Loucy (cell line): ENCODE data around the gene SAPCD1.
A peak's percentile ranks its signal among the peaks of the same experiment; 100 is the strongest.

Experiments used
- H2AFZ ChIP-seq: fragments of 200-600 bp; sonication (generic); 2 replicates; pipeline ENCODE4 v1.6.0; 2016; ENCODE audit warnings: antibody characterized with exemption, mild to moderate bottlenecking, low read length, moderate library complexity
- H3F3A ChIP-seq: fragments of 200-600 bp; 2 replicates; pipeline ENCODE4 v1.6.0; 2016; ENCODE audit warnings: antibody characterized with exemption, low read depth, mild to moderate bottlenecking
- H3K27me3 ChIP-seq: fragments of 200-600 bp; sonication (generic); 2 replicates; pipeline ENCODE4 v1.6.1; 2014; ENCODE audit warnings: low read length, mild to moderate bottlenecking; ENCODE audit not compliant: insufficient read depth, poor library complexity, severe bottlenecking
- H3K36me3 ChIP-seq: fragments of 200-600 bp; sonication (generic); 2 replicates; pipeline ENCODE4 v1.6.1; 2016; ENCODE audit warnings: low read length; ENCODE audit not compliant: insufficient read depth
- H3K4me1 ChIP-seq: fragments of 200-600 bp; sonication (generic); 2 replicates; pipeline ENCODE4 v1.5.1; 2014; ENCODE audit warnings: low read length, mild to moderate bottlenecking; ENCODE audit not compliant: insufficient read depth, poor library complexity, severe bottlenecking
- H3K4me2 ChIP-seq: fragments of 200-600 bp; sonication (generic); 2 replicates; pipeline ENCODE4 v1.6.0; 2014; ENCODE audit warnings: antibody characterized with exemption, low read length, low read depth, mild to moderate bottlenecking; ENCODE audit not compliant: poor library complexity, severe bottlenecking
- H3K4me3 ChIP-seq: fragments of 200-600 bp; sonication (generic); 2 replicates; pipeline ENCODE4 v1.5.1; 2014; ENCODE audit warnings: low read length, mild to moderate bottlenecking, mixed read lengths; ENCODE audit not compliant: poor library complexity, severe bottlenecking
- H3K79me2 ChIP-seq: fragments of 200-600 bp; sonication (generic); 2 replicates; pipeline ENCODE4 v1.6.1; 2014; ENCODE audit warnings: low read length; ENCODE audit not compliant: insufficient read depth
- H3K9ac ChIP-seq: fragments of 200-600 bp; sonication (generic); 2 replicates; pipeline ENCODE4 v1.6.0; 2014; ENCODE audit warnings: mild to moderate bottlenecking, low read depth, low read length, moderate library complexity; ENCODE audit not compliant: poor library complexity, severe bottlenecking
- H3K9me2 ChIP-seq: fragments of 200-600 bp; sonication (generic); replicated peaks from 2 replicates; pipeline ENCODE4 v1.6.1; 2016; ENCODE audit warnings: low read depth, low read length, mixed read lengths
- H3K9me3 ChIP-seq: fragments of 200-600 bp; sonication (generic); 2 replicates; pipeline ENCODE4 v1.6.1; 2014; ENCODE audit warnings: mild to moderate bottlenecking, antibody characterized with exemption, low read length, low read depth; ENCODE audit not compliant: insufficient read depth
- H4K20me1 ChIP-seq: fragments of 200-600 bp; sonication (generic); 2 replicates; pipeline ENCODE4 v1.6.0; 2014; ENCODE audit warnings: antibody characterized with exemption, low read length, mild to moderate bottlenecking; ENCODE audit not compliant: insufficient read depth, poor library complexity, severe bottlenecking
- EZH2phosphoT487 ChIP-seq: fragments of 200-600 bp; IDR thresholded peaks from 2 replicates; pipeline ENCODE4 v1.6.1; 2018; ENCODE audit warnings: antibody characterized with exemption, mild to moderate bottlenecking, moderate library complexity, borderline replicate concordance
- TF ChIP-seq, protein P1 (sequence below): fragments of 200-600 bp; sonication (generic); conservative IDR thresholded peaks from 2 replicates; pipeline ENCODE4 v1.5.1; 2014; ENCODE audit warnings: mild to moderate bottlenecking, antibody characterized with exemption, low read length

Gene SAPCD1

DNA sequence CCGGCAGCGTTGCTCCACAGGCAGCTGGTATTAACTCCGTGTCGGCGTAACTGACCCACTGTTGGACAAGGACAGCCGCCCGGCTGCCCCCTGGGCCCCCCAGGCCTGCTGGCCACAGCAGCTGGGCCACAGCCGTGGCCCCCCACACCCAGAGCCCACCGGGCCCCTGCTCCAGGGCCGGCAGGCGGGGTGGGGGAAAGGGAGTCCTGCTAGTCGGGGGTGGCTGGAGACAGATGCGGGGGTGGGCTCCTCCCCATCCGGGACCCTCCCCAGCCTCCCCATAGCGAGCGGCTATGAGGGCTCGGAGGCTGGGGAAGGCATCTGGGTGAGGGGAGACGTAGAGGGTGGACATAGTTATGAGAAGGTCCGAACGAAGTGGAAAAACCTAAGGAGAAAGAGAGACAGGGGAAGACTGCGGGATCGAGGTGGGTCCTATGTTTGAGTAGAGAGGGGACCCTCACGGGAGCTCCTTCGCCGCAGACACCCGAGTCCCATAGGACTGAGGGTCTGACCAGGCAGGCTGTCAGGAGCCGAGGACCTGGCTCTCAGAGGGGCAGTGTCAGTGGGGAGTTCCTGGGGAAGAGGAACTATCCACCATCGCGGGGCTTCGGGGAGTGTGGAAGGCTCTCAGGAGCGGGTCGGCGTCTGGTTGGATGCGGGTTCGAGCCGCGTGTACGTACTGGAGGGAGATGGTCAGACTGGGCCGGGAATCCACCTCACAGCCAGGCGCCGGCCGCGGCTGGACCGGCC, 32.6 kb downstream of the SAPCD1 start:
- peak overlapping the region; percentile 96 for H3K9ac ChIP-seq
- H3K4me1 ChIP-seq: peaks cover 49% of the 10 kb centered on the region
- no peaks in the 10 kb centered on the region for H3K9me3 ChIP-seq
- H3K27me3 ChIP-seq: peaks cover 7% of the 10 kb centered on the region
- H3K79me2 ChIP-seq: peaks cover 52% of the 10 kb centered on the region
- H4K20me1 ChIP-seq: peaks cover 19% of the 10 kb centered on the region
- H3F3A ChIP-seq: peaks cover 9% of the 10 kb centered on the region; the same call in 1 of the 2 replicates
- H3K4me2 ChIP-seq: peak overlapping the region; percentile 90
- no peak for TF ChIP-seq EZH2phosphoT487
- TF ChIP-seq, protein P1, sequence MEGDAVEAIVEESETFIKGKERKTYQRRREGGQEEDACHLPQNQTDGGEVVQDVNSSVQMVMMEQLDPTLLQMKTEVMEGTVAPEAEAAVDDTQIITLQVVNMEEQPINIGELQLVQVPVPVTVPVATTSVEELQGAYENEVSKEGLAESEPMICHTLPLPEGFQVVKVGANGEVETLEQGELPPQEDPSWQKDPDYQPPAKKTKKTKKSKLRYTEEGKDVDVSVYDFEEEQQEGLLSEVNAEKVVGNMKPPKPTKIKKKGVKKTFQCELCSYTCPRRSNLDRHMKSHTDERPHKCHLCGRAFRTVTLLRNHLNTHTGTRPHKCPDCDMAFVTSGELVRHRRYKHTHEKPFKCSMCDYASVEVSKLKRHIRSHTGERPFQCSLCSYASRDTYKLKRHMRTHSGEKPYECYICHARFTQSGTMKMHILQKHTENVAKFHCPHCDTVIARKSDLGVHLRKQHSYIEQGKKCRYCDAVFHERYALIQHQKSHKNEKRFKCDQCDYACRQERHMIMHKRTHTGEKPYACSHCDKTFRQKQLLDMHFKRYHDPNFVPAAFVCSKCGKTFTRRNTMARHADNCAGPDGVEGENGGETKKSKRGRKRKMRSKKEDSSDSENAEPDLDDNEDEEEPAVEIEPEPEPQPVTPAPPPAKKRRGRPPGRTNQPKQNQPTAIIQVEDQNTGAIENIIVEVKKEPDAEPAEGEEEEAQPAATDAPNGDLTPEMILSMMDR: no peak
- H3K36me3 ChIP-seq: peaks cover 5% of the 10 kb centered on the region; the same call in 1 of the 2 replicates
- peak overlapping the region; percentile 100 for H3K4me3 ChIP-seq
- peak overlapping the region; percentile 83 for H2AFZ ChIP-seq
- no peaks in the 10 kb centered on the region for H3K9me2 ChIP-seq

- H3K4me2 ChIP-seq: peak within 1 kb of the TSS; percentile 90
- H3K4me1 ChIP-seq: peaks cover 49% of the 10 kb centered on the region
- H3K9me3 ChIP-seq: no peaks in the 10 kb centered on the region
- TF ChIP-seq EZH2phosphoT487: no peak
- TF ChIP-seq, protein P1: peak; percentile 66
- peak within 1 kb of the TSS; percentile 100 for H3K4me3 ChIP-seq
- peaks cover under 1% of the 10 kb centered on the region; the same call in 1 of the 2 replicates for H3K36me3 ChIP-seq
- no peaks in the 10 kb centered on the region for H3K9me2 ChIP-seq
- peak within 1 kb of the TSS; percentile 83 for H2AFZ ChIP-seq
- H3K79me2 ChIP-seq: peaks cover 52% of the 10 kb centered on the region
- peaks cover 7% of the 10 kb centered on the region for H3K27me3 ChIP-seq
- peak within 1 kb of the TSS; percentile 96 for H3K9ac ChIP-seq
- H3F3A ChIP-seq: peaks cover 9% of the 10 kb centered on the region; the same call in 1 of the 2 replicates
- H4K20me1 ChIP-seq: peaks cover 19% of the 10 kb centered on the region
These were observed 33.3 kb downstream of the SAPCD1 start, which contains the start of gene VARS1 for GRCh38 chr6:31795616-31796298. Gene VARS1, minus strand, starts transcription at chr6:31795752. Its CDS starts 535 bp downstream, at chr6:31795217.

DNA sequence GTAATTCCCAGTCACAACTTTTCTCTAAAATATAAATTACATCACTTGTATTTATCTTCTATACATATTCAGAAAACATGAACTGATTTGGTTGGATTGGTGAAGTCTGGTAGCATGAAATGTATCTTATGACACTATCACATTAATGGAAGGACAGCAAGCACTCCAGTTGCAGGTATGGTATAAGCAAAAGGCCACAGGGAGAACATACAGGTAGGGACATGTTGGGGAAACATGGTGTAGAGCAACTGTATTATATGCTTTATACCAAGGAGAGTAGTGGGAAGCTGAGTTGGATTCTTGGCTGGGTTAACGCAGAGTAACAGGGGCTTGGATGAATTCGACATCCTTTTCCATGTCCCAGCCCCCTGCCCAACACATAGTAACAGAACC, 34.5 kb downstream of the SAPCD1 start:
- Histone ChIP-seq H3K9me3 (no peaks in the 10 kb centered on the region), H3K4me2 (peak overlapping the region; percentile 66), H3K27me3 (peaks cover 7% of the 10 kb centered on the region), H3K9me2 (no peaks in the 10 kb centered on the region), H3K4me3 (peak overlapping the region; percentile 64), H3F3A (peaks cover 9% of the 10 kb centered on the region; the same call in 1 of the 2 replicates), H2AFZ (no peak overlapping the region), H3K4me1 (peaks cover 42% of the 10 kb centered on the region), H3K36me3 (no peaks in the 10 kb centered on the region), H4K20me1 (peaks cover 19% of the 10 kb centered on the region), H3K79me2 (peaks cover 55% of the 10 kb centered on the region), H3K9ac (peak overlapping the region; percentile 65)
- TF ChIP-seq, protein P1: no peak
- TF ChIP-seq EZH2phosphoT487: no peak
